ENCODE results near the gene IFNL1.

IFNL1 gene

GRCh38 chr19:39316627-39317321, 20.6 kb downstream of the IFNL1 start:
- TF ChIP-seq, protein P1, sequence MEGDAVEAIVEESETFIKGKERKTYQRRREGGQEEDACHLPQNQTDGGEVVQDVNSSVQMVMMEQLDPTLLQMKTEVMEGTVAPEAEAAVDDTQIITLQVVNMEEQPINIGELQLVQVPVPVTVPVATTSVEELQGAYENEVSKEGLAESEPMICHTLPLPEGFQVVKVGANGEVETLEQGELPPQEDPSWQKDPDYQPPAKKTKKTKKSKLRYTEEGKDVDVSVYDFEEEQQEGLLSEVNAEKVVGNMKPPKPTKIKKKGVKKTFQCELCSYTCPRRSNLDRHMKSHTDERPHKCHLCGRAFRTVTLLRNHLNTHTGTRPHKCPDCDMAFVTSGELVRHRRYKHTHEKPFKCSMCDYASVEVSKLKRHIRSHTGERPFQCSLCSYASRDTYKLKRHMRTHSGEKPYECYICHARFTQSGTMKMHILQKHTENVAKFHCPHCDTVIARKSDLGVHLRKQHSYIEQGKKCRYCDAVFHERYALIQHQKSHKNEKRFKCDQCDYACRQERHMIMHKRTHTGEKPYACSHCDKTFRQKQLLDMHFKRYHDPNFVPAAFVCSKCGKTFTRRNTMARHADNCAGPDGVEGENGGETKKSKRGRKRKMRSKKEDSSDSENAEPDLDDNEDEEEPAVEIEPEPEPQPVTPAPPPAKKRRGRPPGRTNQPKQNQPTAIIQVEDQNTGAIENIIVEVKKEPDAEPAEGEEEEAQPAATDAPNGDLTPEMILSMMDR (IDR thresholded peaks at IDR 0.05) = no peak
- no peak for TF ChIP-seq ZFX (IDR thresholded peaks at IDR 0.05; ENCODE audit: borderline replicate concordance)
- H3K27ac ChIP-seq = no peak overlapping the region

DNA sequence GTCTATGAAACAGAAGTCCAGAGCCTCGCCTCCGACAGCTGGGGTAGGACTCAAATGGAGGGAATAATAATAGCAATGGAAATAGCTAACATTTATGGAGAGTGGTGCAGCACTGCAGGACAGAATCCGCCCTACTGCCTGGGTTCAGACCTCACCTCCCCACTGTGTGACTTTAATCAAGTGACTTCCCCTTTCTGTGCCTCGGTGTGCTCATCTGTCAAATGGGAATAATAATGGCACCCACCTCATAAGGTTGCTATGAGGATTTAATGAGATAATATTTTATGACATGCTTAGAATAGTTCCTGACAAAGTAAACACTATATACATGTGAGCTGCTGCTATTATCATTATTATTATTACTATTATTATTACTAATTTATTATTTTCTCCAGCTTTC, 21.3 kb downstream of the IFNL1 start:
- H3K27ac ChIP-seq = no peak overlapping the region
- TF ChIP-seq, protein P1 (IDR thresholded peaks at IDR 0.05) = no peak
- TF ChIP-seq ZFX (IDR thresholded peaks at IDR 0.05; ENCODE audit: borderline replicate concordance) = no peak

- TF ChIP-seq, protein P1 (IDR thresholded peaks at IDR 0.05) = no peak
- TF ChIP-seq ZFX (IDR thresholded peaks at IDR 0.05; ENCODE audit: borderline replicate concordance) = no peak
- H3K27ac ChIP-seq = no peak overlapping the region
Observed at GRCh38 chr19:39318071-39318470, 21.9 kb downstream of the IFNL1 start.

DNA sequence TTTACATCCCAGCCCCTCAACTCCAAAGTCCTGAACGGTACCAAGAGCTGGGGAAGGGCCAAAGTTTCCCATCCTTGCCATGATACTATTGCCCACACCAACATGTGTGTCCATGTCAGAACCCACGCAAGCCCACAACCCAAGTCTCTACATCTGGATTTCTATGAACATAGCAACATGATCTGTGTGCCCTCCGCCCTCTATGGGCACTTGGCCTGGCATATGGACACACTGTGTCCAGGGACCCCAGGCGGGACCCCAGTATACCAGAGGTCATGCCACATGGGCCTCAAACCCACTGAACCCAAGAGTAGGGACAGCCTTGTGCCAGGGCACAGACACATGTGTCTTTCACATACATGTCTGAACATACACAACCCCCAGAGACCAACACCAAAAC, 22.5 kb downstream of the IFNL1 start:
- TF ChIP-seq ZFX (IDR thresholded peaks at IDR 0.05; ENCODE audit: borderline replicate concordance) = no peak
- TF ChIP-seq, protein P1 (IDR thresholded peaks at IDR 0.05) = no peak
- no peak overlapping the region for H3K27ac ChIP-seq

GRCh38 chr19:39319098-39319891, 23.1 kb downstream of the IFNL1 start:
- peak overlapping the region; percentile 40; the same call in 1 of the 2 replicates for H3K27ac ChIP-seq
- TF ChIP-seq ZFX (IDR thresholded peaks at IDR 0.05; ENCODE audit: borderline replicate concordance) = no peak
- TF ChIP-seq, protein P1 (IDR thresholded peaks at IDR 0.05) = no peak

- TF ChIP-seq ZFX (IDR thresholded peaks at IDR 0.05; ENCODE audit: borderline replicate concordance) = no peak
- TF ChIP-seq, protein P1 (IDR thresholded peaks at IDR 0.05) = no peak
- H3K27ac ChIP-seq = peak overlapping the region; percentile 40
Observed at GRCh38 chr19:39319892-39320248, 23.7 kb downstream of the IFNL1 start.
